ENCODE results near the gene CTNND2.

CTNND2 gene

DNA sequence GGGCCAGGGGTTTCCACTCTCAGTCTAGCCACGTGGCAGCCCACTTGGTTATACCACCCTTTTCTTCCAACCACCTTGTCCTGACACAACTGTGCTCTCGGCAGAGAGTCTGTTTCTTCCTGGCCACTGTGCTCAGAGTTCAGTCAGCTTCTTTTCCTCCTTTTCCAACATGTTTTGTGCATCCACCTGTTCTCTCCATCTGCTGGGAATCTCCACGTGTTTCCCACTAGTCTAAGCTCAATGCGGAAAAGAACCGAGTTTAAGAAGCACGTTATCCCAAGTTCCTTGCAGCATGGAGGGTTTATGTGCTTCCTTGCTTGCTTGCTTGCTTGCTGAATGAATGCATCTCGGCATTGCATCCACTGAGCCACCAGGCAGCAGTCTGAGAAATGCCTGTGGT is 599.6 kb downstream of the CTNND2 start:
- DNase-seq: no peak

DNA sequence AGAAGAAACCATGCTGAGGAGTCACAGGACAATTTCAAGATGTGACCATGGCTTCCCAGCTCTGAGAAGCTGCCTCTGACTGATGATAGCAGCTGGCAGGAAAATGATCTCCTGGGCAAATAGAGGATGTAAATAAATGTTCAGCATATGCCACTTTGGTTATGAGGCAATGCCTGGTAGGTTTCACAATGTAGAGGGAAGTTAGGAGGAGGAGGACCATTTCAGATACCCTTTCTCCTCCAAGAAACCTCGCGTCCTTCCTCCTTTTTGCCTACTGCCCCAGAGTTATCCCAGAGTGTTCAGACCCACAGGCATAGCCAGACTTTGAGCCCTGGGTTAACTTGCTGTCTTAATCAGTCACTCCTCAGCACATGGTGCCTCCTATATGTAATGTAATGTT is 601.6 kb downstream of the CTNND2 start:
- no peak for DNase-seq

DNA sequence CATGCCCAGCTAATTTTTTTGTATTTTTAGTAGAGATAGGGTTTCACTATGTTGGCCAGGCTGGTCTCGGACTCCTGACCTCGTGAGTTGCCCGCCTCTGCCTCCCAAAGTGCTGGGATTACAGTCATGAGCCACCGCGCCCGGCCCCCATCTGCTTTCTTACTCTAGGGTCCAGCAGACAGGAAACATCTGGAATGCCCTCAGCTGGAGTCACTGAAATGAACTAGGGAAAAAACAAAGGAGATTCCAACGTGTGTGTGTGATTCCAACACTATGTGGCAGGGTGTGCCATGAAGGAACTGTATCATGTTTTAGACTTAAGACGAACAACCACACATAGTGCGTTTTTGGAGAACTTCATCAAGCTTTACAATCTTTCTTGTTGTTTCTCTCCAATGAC is 603.1 kb downstream of the CTNND2 start:
- DNase-seq: no peak

DNA sequence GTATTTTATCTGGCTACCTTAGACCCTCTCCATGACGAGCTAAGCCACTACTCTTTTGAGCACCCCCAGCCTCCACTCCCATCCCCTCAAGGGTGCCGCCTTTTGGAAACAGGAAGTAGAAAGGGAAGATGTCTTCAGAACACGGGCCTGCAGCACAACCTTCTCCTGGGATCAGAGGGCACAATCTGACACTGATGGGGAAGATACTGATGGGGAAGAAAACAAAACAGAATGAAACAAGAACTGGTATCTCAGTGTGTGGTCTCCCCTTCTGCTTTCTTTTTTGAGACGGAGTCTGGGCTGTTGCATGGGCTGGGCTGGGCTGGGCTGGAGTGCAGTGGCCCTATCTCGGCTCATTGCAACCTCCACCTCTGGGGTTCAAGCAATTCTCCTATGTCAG is 603.5 kb downstream of the CTNND2 start:
- no peak for DNase-seq

DNA sequence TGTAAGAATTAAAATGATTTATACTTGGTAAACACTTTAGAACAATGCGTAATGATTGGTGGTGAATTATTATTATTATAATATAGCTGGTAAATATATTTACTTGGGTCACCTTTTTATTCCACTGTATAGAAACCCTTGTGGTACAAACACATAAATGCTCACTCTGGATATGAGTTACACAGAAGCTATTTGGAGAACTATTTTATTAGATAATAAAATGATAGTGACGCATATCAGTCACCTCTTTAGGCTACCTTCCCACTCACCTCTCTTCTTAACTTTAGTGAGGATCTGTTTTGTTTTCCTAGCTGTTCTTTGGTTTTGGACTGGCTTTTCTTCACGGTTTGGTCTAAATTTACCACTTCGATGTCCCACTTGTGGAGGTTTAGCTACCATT is 605.4 kb downstream of the CTNND2 start:
- DNase-seq: no peak

DNA sequence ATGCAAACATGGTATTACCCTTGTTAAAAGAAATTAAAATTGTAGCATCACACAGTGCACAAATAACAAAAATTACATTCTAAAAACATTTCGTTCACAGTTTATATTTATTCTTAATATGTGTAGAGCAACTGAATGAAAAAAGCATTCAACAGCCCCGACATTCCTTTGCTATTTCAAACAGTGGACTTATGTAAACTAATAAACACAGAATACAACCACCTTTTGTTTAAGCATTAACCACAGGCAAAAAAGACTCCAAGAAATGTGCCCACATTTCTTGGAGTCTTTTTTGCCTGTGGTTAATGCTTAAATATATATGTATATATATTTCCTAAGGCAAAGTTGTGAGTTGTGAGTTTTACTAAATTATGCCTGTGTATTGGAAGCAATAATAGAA is 610.7 kb downstream of the CTNND2 start:
- no peak for DNase-seq

DNA sequence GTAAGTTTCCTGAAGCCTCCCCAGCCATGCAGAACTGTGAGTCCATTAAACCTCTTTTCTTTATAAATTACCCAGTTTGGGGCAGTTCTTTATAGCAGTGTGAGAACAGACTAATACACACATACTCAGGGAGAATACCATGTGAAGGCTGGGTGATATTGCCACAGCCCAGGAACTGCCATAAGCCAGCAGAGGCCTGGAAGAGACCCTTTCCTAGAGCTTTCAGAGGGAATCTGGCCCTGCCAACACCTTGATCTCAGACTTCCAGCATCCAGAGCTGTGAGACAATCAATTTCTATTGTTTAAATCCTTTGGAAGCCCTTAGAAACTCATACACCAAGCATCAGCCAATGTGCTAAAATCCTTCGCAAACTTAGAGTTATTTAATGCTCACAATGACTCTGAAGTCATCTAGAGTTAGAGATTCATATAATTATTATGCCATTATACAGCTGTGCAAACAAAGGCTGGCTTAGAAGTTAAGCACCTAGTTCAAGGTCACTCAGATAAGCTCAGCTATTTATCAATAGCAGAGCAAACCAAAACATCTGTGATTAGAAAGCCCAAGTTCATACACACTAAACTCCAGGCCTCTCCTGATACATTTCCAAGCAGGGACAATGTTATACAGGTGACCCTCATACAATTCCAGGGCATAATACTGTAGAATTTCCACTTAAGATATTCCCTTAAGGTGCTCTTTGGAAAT is 611.4 kb downstream of the CTNND2 start:
- DNase-seq: no peak

DNA sequence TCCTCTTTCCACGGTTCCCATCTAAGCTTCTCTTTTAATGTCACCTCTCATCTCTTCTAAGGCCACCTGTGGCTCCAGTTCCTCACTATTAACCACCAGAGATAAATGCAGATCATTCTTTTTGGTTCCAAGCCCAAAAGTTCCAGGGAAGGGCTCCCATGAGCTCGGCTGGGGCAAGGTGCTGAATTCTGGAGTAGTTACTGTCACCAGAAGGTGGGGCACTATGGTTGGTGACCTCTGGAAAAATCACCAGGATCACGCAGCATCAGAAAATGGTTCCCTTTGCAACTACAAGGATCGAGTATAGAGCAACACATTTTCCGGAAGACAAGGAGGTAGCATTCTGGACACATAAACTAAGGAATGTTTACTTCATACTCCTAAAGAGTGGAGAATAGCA is 614.5 kb downstream of the CTNND2 start:
- no peak for DNase-seq

DNA sequence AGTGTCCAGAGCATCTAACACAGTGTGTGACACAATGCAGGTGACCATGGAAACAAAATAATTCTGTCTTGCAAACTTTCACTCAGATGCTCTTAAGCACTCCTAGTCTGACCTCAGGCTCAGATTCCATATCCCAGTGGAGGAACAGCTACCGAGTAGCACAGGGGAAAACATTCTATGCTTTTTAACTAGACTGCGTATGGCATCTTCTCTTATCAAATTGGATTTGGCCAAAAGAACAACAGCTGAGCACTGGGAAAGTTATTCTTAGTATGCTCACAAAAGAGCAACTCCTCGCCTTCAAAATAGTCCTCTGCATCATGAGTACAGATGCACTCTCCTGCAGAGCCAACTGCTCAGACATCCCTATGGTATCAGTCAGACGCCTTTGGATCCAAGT is 615.0 kb downstream of the CTNND2 start:
- DNase-seq: no peak

DNA sequence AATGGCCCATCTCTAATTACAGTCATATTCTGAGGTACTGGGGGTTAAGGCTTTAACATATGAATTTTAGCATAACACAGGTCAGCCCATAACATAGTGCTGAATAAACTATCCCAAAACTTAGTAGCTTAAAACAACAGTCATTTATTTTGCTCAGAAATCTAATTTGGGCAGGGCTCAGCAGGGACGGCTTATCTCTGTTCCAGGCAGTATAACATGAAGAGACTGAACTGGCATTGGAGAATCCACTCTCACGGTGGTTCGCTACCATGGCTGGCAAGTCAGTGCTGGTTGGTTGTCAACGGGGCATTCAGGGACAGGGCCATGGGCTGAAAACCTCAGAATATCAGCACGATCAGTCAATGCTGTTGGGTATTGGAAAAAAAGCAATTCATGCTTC is 622.4 kb downstream of the CTNND2 start:
- DNase-seq: no peak

DNA sequence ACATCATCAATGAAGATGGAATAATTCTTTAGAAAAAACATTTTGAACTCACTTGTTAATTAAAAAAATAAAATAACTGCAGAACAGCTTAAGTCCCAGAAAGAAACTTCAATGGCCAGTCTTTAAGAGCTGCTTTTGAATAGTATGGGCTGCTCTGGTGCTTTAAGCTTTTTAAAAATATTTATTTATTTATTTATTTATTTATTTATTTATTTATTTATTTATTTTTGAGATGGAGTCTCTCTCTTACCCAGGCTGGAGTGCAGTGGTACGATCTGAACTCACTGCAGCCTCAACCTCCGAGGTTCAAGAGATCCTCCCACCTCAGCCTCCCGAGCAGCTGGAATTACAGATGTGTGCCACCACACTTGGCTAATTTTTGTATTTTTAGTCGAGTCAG is 626.9 kb downstream of the CTNND2 start:
- no peak for DNase-seq

DNA sequence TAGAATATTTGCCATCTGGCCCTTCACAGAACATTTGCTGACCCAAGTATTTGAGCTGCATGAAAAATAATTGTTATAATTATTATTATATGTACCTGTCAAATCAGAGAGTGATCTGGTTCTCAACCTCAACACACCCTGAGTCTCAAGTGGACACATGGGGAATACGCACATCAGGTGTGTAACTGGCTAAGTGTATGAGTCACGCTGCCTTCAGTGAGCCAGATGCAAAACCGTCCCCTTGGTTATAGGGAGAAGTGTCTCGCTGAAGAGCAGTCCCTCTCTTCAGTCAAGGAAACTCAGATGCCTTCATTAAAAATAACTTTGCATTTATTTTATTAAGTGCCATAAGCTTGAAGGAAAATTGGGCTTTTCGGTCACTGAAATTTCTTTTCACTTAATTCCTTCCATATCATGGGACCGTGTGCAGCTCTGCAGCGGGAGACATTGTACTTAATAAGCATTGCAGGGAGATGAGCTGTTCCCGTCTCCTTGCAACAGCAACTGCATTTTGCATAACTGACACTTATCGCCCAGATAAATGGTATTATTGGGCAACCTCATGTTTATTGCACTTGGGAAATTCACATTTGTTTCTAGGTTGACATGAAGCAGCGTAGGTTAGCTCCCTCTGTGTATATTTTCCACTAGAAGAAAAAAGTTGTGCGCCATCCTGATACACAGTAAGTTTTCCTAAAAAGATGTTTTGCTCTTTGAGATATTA is 630.9 kb downstream of the CTNND2 start:
- no peak for DNase-seq

DNA sequence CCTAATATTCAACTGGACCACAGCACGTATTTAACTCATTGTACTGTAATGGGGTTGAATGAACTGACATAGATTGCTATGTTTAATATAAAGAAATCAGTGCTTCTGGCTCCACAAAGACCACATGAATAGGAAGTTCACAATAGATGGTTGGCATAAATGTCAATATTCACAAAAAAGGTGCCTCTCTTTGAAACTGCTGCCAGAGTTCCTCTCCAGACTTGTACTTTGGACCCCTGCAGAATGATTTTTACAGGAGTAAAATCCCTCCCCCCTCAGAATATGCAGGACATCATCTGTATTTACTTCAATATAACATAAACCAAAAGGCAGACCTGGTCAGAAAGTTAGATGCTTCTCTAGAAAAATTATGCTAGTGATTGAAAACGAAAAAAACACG is 634.7 kb downstream of the CTNND2 start:
- DNase-seq: no peak

DNA sequence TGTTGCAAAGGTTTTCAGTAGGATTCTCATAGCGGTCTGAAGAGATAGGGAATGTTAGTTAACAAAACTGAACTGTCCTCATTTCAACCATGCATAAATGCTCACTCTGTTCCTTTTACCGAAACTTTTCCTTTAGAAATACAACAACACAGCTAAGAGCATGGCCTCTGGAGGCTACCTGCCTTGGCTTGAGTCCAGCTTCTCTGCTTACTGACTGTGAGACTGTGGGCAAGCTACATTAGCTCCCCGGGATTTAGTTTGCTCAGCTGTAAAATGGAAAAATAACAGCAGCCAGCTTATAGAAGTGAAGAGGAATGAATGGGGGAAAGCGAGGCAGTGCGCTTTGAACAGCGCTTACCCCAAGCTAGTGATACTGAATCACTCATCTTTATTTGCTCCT is 635.4 kb downstream of the CTNND2 start:
- no peak for DNase-seq

DNA sequence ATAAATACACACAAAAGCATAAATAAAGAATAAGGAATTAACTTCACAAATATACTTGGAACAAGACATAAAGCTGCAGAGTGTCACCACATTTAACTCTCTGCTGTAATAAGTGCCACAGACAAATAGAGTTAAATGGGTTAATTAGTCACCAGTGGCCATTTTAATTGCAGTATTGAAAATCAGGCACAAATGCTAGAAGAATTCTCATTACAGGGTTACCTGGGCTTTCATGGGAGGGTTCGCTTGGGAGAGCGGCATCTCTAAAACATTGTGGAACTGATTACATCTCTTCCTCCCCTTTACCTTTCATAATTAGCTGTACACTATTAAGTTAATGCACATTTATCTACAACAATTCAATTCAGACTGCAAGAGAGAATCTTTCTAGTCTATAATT is 637.9 kb downstream of the CTNND2 start:
- no peak for DNase-seq

DNA sequence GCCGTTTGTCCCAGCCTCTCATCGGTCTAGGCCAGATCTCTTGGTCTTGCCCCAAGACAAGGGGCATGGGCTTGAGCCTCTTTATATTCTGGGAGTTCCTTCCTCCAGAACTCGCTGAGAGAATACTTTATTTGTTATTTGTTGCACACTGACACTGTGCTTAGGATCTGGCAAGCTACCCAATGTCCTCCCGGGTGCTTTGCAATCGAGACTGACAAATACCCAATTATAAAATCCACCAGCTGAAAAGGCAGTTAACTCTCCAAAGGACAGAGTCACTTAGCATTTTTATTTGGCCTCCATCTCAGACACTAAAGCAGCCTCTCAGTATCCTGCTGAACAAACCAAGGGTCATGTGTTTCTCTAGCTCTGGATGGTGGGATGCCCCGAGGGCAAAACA is 643.0 kb downstream of the CTNND2 start:
- no peak for DNase-seq

DNA sequence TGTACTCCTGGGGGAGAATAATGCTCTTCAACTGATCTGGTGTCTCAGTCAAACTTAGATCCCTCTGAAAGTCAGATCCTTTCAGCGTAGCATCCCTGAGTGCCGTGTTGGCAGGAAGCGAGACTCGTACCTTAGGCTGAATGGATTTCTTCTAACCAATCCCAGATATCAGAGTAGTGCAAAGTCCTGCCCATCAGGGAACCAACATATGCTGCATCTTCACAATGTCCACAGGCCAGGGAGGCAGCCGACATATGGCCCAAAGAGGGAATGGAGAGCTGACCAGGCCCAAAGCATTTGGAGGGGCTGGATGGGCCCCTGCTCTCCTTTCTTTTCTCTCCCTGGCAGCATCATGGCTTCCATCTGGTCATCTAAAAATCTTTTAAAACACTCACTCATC is 646.2 kb downstream of the CTNND2 start:
- DNase-seq: no peak

DNA sequence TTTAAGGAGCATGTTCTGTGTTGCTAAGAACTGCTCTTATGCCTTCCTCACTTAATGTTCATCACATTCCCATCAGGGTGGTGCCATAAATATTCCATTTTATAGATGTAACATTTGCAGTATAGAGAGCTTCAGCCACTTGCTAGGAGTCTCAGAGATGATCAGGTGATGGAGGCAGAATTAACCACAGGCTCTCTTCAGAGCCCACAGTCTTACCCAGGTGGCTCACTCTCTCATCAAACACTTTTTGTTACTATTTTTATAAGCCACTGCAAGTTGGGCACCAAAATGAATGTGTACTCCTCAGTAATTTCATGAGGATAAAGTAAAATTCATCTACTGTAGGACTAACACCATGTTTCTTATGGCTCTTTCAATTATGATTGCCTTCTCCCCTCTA is 651.7 kb downstream of the CTNND2 start:
- no peak for DNase-seq

DNA sequence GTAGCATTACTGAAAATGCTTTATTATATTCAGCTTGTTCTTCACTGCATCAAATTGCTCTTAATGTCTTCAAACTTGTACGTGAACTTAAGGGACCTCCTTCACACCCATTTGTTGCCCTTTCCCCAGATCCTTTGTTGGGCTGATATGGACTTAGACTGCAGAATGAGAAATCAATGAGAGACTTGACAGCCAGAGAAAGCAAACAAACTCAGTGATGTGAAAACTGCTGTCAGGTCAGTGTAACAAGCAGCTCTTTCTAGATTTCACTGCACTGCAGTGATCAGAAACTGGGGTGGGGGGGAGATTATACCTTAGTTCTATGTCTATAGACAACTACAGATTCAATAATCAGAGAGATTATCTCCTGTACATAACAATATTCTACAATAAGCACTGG is 652.2 kb downstream of the CTNND2 start:
- no peak for DNase-seq

DNA sequence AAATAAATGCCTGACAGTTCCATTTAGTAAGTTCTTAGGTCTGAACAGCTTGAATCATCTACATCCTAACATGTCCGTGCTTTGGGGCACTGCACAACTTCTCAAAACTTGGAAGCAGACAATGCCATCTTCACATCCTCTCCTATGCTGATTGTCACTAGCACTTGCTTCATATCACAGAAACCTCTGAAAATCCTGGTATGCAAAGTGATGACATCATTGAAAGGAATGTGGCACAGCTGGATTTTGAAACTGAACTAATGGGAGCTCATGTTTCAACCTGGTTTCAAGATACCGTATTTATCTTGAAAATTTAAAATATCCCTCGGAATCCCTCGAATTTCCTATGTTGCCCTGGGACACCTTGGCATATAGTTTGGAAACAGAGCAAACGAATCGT is 653.0 kb downstream of the CTNND2 start:
- no peak for DNase-seq

DNA sequence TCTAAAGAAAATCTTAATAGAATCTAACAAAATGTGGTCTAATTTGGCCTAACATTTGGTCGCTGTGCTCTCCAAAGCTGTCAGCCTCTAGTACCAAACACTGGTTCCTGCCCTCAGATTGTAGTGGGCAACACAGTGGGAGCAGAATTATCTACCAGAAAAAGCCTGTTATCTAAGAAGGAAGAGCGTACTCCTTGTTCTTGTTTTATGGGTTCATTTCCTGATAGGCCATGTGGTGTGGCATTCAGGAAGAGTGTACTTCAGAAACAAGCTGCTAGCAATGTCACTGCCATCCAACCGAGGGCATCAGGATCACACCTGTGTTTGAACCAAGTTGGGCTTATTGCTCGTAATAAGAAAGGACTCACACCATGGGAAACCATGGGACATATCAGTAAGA is 655.3 kb downstream of the CTNND2 start:
- DNase-seq: no peak

DNA sequence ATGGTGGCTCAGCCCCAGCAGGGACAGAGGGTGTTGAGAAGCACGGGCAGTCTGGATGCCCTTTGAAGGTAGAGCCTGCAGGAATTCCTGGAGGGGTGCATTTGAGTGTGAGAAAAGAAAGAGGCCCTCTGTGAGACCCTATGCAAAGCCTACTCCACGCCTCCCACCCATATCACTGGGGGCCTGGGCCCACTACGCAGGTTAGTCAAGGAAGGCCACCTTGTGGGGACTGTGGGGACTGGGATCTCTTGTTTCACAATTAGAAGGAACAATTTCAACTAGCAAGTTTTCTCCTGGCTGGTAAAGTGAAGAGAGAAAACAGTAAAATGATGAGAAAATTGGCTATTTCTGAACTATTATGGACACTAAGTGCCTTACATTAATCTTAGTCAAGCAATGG is 657.0 kb downstream of the CTNND2 start:
- DNase-seq: no peak

DNA sequence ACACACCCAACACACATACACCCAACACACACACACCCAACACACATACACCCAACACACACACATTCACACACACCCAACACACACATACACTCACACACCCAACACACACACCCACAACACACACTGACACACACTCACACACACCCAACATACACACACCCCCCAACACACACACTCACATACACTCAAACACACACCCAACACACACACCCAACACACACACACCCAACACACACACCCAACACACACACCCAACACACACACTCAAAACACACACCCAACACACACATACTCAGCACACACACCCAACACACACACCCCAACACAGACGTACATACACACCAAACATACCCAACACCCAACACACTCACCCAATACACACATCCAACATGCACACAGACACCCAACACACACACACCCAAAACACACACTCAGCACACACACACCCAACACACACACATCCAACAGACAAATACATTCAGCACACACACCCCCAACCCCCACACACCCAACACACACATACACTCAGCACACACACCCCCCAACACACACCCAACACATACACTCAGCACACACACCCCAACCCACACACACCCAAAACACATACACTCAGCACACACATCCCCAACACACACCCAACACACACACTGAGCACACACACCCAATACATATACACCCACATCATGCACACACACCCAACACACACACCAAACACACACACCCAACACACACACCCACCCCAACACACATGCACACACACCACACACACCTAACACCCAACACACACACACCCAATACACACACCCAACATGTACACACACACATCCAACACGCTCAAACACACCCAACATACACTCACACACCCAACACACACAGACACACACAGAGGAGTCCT is 663.7 kb downstream of the CTNND2 start:
- DNase-seq: no peak

Measured in effector CD4-positive, alpha-beta T cell (primary cell).